Measurements from ENCODE around the gene ADCY5. TPM values are rescaled to one million over a fixed set of nuclear protein-coding genes. Genes with fewer than 3 reads are reported as not detected.

The ADCY5 gene
- total and polyA plus RNA-seq, 10 donors: 1.7 to 20.6 (median 11.7) TPM

DNA sequence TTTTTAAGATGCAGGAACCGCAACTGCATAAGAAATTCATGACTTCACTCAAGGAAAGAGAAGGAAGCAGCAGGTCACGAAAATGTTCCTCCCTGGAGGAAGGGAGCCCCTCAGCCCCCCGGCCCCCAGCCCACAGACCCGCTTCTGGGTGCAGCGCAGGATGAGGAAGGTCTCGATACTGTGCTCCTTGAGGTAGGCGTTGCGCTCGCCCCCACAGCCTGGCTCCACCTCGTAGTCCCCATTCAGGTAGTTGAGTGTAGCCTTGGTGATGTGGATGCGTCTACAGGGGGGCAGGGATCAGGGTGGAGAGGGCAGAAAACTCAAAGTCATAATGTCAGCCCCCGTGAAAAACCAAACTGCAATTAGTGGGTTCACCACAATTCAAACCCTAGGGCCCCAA lies 121.4 kb downstream of the ADCY5 start:
- intact Hi-C loops (cut with DNase I; ENCODE audit: low total_unique reads): loop anchor here (5.0 kb wide), 2 partner anchors 165 to 230 kb away; no protein-coding TSS in a partner anchor
- Histone ChIP-seq H3K36me3 (peaks cover 0 to 5% (median 0%) of the 10 kb centered on the region in 6 donors), H3K4me3 (no peak overlapping the region), H3K27ac (no peak overlapping the region), H3K4me1 (peaks cover 0 to 28% (median 14%) of the 10 kb centered on the region in 6 donors), H3K9me3 (no peaks in the 10 kb centered on the region), H3K27me3 (replicated peaks in 1 of 7) (peaks cover 0 to 10% (median 0%) of the 10 kb centered on the region in 7 donors)
- TF ChIP-seq, protein P1, sequence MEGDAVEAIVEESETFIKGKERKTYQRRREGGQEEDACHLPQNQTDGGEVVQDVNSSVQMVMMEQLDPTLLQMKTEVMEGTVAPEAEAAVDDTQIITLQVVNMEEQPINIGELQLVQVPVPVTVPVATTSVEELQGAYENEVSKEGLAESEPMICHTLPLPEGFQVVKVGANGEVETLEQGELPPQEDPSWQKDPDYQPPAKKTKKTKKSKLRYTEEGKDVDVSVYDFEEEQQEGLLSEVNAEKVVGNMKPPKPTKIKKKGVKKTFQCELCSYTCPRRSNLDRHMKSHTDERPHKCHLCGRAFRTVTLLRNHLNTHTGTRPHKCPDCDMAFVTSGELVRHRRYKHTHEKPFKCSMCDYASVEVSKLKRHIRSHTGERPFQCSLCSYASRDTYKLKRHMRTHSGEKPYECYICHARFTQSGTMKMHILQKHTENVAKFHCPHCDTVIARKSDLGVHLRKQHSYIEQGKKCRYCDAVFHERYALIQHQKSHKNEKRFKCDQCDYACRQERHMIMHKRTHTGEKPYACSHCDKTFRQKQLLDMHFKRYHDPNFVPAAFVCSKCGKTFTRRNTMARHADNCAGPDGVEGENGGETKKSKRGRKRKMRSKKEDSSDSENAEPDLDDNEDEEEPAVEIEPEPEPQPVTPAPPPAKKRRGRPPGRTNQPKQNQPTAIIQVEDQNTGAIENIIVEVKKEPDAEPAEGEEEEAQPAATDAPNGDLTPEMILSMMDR (IDR thresholded peaks at IDR 0.05 in 8 of 11, conservative IDR thresholded peaks at IDR 0.05 in 3 of 11): no peak
- WGBS, 5 donors: 47 to 64% (median 60%) methylated on average over 11 to 12 of the region's 12 CpGs
- peak; percentile 60 for DNase-seq

DNA sequence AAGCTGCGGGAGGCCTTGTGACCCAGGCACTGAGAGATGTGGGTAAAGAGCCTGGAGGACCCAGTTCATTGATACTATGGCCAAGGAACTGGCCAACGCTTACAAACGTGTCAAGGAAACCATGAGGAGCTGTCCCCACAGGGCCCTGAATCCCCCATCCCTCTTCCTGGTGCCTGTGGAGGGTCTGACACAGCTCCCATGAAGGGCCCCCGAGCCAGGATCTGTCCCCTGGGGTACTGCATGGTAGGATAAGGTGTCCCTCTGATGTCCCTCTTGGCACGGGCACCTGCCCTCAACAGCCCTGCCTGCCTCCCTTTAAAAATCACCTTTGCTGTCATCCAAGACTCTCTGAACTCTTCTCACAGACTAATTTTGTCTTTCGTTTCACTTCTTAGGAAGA lies 122.4 kb downstream of the ADCY5 start:
- Histone ChIP-seq H3K9me3 (no peaks in the 10 kb centered on the region), H3K27ac (no peak overlapping the region), H3K4me1 (peaks cover 0 to 28% (median 14%) of the 10 kb centered on the region in 6 donors), H3K27me3 (replicated peaks in 1 of 7) (peaks cover 0 to 16% (median 0%) of the 10 kb centered on the region in 7 donors), H3K4me3 (no peak overlapping the region), H3K36me3 (peaks cover 0 to 5% (median 0%) of the 10 kb centered on the region in 6 donors)
- WGBS, 5 donors: 63 to 86% (median 72%) methylated on average over 6 of the region's 6 CpGs
- TF ChIP-seq POLR2AphosphoS5 (IDR thresholded peaks at IDR 0.05) (no peak), POLR2A (IDR thresholded peaks at IDR 0.05) (no peak)
- TF ChIP-seq, protein P1 (IDR thresholded peaks at IDR 0.05 in 8 of 11, conservative IDR thresholded peaks at IDR 0.05 in 3 of 11): no peak
- DNase-seq: peak; percentile 59
- intact Hi-C loops (cut with DNase I; ENCODE audit: low total_unique reads): loop anchor here (5.0 kb wide), 2 partner anchors 166 to 231 kb away; no protein-coding TSS in a partner anchor

DNA sequence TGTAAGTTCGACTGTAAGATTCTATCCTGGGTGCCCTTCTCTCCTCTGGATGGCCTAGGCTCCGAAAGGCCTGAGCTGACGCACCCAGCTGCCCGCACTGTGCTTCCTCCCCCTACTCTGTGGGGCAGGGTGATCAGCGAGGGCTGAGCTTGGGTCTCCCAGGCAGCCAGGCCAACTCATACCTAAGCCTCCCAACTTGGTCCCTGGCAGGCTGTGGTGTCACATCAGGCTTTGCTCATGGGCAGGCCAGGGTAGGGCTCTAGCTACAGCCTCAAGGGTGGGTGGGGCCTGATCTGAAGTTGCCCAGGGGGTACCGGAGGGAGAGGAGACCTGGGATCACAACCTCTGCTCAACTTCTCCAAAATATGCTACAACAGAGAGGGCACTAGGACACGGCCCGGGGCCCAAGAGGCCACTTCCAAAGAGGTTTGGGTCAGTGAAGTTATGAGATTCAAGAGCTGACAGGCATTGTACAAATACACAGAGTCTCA lies 123.1 kb downstream of the ADCY5 start:
- no peak overlapping the region for H3K27ac ChIP-seq
- WGBS, 5 donors: 89 to 98% (median 93%) methylated on average over 8 of the region's 8 CpGs
- intact Hi-C loops (cut with DNase I; ENCODE audit: low total_unique reads): loop anchor here (5.0 kb wide), 2 partner anchors 166 to 231 kb away; no protein-coding TSS in a partner anchor

More for the DNA sequence above, 123.1 kb downstream of the ADCY5 start:
- TF ChIP-seq POLR2AphosphoS5 (IDR thresholded peaks at IDR 0.05) (no peak), POLR2A (IDR thresholded peaks at IDR 0.05) (no peak)
- TF ChIP-seq, protein P1 (IDR thresholded peaks at IDR 0.05 in 8 of 11, conservative IDR thresholded peaks at IDR 0.05 in 3 of 11): no peak
- H3K4me3 ChIP-seq: no peak overlapping the region
- peak; percentile 48 for DNase-seq
- peaks cover 0 to 22% (median 0%) of the 10 kb centered on the region in 7 donors for H3K27me3 ChIP-seq (replicated peaks in 1 of 7)
- H3K36me3 ChIP-seq: peaks cover 0 to 5% (median 0%) of the 10 kb centered on the region in 6 donors
- peaks cover 0 to 23% (median 12%) of the 10 kb centered on the region in 6 donors for H3K4me1 ChIP-seq
- no peaks in the 10 kb centered on the region for H3K9me3 ChIP-seq

Measured in spleen (tissue), 11 donors.